ENCODE measurements around the gene NPW.

The NPW gene

DNA sequence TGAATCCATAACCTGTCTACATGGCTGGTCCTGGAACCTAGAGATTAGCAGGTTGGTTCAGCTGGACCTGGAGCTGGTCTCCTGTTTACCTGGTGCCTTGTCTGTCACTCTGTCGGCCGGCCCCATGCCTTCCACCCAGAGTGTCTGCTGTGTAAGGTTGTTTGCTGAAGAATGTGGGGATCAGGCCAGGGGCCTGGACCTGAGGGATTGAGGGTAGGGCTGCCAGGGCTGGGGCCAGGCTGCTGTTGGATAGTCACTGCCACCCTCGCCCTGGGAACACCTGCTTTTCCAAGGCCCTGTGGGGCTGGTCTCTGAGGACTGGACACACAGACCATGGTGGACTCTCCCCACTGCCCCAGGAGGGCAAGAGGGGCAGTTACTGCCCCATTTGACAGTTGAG, 8.6 kb downstream of the NPW start:
- TF ChIP-seq, protein P1, sequence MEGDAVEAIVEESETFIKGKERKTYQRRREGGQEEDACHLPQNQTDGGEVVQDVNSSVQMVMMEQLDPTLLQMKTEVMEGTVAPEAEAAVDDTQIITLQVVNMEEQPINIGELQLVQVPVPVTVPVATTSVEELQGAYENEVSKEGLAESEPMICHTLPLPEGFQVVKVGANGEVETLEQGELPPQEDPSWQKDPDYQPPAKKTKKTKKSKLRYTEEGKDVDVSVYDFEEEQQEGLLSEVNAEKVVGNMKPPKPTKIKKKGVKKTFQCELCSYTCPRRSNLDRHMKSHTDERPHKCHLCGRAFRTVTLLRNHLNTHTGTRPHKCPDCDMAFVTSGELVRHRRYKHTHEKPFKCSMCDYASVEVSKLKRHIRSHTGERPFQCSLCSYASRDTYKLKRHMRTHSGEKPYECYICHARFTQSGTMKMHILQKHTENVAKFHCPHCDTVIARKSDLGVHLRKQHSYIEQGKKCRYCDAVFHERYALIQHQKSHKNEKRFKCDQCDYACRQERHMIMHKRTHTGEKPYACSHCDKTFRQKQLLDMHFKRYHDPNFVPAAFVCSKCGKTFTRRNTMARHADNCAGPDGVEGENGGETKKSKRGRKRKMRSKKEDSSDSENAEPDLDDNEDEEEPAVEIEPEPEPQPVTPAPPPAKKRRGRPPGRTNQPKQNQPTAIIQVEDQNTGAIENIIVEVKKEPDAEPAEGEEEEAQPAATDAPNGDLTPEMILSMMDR (conservative IDR thresholded peaks at IDR 0.05; ENCODE audit: control insufficient read depth, insufficient read depth, low read depth, low read length), result no peak
- no peak for DNase-seq (ENCODE audit: low read depth)
- H3K4me3 ChIP-seq (ENCODE audit: control insufficient read depth, low read depth, low read length), result no peak overlapping the region

DNA sequence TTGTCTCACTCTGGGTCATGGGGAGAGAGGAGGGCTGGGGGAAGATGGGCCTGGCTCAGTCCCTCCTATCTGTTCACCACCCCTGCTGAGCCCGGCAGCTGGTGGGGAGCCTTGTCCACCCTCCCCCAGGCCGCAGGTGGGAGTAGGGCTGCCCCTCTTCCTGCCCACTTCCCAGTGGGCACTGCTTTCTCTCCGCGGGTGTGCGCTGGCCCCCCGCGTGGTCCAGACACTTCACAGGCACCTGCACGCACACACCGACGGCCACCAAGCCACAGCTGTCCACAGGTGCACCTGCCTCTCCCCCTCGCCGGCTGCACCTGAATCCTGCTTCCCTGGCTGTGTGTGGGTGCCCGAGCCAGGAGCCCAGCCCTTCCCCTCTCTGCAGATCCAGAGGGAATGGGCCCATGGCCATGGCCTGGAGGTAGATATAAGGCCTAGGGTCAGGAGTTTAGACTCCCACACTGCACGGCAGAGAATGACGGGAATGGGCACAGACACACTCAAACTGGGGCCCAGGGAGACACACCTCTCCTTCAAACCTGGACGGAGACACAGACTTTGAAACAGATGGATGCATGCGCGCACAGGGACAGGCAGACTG, 9.1 kb downstream of the NPW start:
- TF ChIP-seq, protein P1 (conservative IDR thresholded peaks at IDR 0.05; ENCODE audit: control insufficient read depth, insufficient read depth, low read depth, low read length), result no peak
- DNase-seq (ENCODE audit: low read depth), result no peak
- H3K4me3 ChIP-seq (ENCODE audit: control insufficient read depth, low read depth, low read length), result no peak overlapping the region

GRCh38 chr16:2029350-2029749, 9.8 kb downstream of the NPW start:
- DNase-seq (ENCODE audit: low read depth), result no peak
- TF ChIP-seq, protein P1 (conservative IDR thresholded peaks at IDR 0.05; ENCODE audit: control insufficient read depth, insufficient read depth, low read depth, low read length), result no peak
- H3K4me3 ChIP-seq (ENCODE audit: control insufficient read depth, low read depth, low read length), result no peak overlapping the region

- no peak overlapping the region for H3K4me3 ChIP-seq (ENCODE audit: control insufficient read depth, low read depth, low read length)
- TF ChIP-seq, protein P1 (conservative IDR thresholded peaks at IDR 0.05; ENCODE audit: control insufficient read depth, insufficient read depth, low read depth, low read length), result no peak
- no peak for DNase-seq (ENCODE audit: low read depth)
Observed at GRCh38 chr16:2030036-2030435, 10.5 kb downstream of the NPW start.

- no peak overlapping the region for H3K4me3 ChIP-seq (ENCODE audit: control insufficient read depth, low read depth, low read length)
- no peak for DNase-seq (ENCODE audit: low read depth)
- TF ChIP-seq, protein P1 (conservative IDR thresholded peaks at IDR 0.05; ENCODE audit: control insufficient read depth, insufficient read depth, low read depth, low read length), result no peak
Observed at GRCh38 chr16:2031081-2031577, 11.5 kb downstream of the NPW start.

- peak; percentile 26 for DNase-seq (ENCODE audit: low read depth)
- TF ChIP-seq, protein P1 (conservative IDR thresholded peaks at IDR 0.05; ENCODE audit: control insufficient read depth, insufficient read depth, low read depth, low read length), result no peak
- H3K4me3 ChIP-seq (ENCODE audit: control insufficient read depth, low read depth, low read length), result no peak overlapping the region
Observed at GRCh38 chr16:2032285-2033056, 12.9 kb downstream of the NPW start.
